H9 (cell line): ENCODE results near the gene TSPEAR. TPM values are rescaled to one million over a fixed set of nuclear protein-coding genes. Genes with fewer than 3 reads are reported as not detected.

Source experiments
- DNase-seq: peaks from one replicate; pipeline ENCODE4 v3.0.0-alpha.2; 2017
- H2AFZ ChIP-seq: one replicate; pipeline ENCODE4 v1.6.1; 2013; ENCODE audit warnings: mild to moderate bottlenecking, low read length, control low read depth, moderate library complexity
- H2AK5ac ChIP-seq: 2 replicates; pipeline ENCODE4 v1.6.1; 2013; ENCODE audit warnings: low read length, control low read depth, mixed read lengths; ENCODE audit not compliant: insufficient read length
- H2BK120ac ChIP-seq: one replicate; pipeline ENCODE4 v1.6.1; 2013; ENCODE audit warnings: low read depth, mild to moderate bottlenecking, low read length, control low read depth, inconsistent platforms; ENCODE audit not compliant: poor library complexity, severe bottlenecking
- H2BK12ac ChIP-seq: 2 replicates; pipeline ENCODE4 v1.6.1; 2013; ENCODE audit warnings: low read length, control low read depth, mixed read lengths, low read depth; ENCODE audit not compliant: insufficient read length
- H2BK15ac ChIP-seq: 2 replicates; pipeline ENCODE4 v1.6.1; 2013; ENCODE audit warnings: low read depth, low read length, control low read depth
- H2BK20ac ChIP-seq: one replicate; pipeline ENCODE4 v1.6.1; 2013; ENCODE audit warnings: low read depth, mild to moderate bottlenecking, low read length, control low read depth, inconsistent platforms; ENCODE audit not compliant: poor library complexity, severe bottlenecking
- H2BK5ac ChIP-seq: 2 replicates; pipeline ENCODE4 v1.6.1; 2013; ENCODE audit warnings: low read length, control low read depth, mixed read lengths; ENCODE audit not compliant: insufficient read length
- H3K14ac ChIP-seq: 2 replicates; pipeline ENCODE4 v1.6.1; 2013; ENCODE audit warnings: low read length, control low read depth; ENCODE audit not compliant: insufficient read depth
- H3K18ac ChIP-seq: 2 replicates; pipeline ENCODE4 v1.6.1; 2013; ENCODE audit warnings: low read depth, mild to moderate bottlenecking, mixed read lengths, low read length, control low read depth; ENCODE audit not compliant: insufficient read length
- H3K23ac ChIP-seq: 2 replicates; pipeline ENCODE4 v1.6.1; 2013; ENCODE audit warnings: low read length, control low read depth, mixed read lengths, low read depth; ENCODE audit not compliant: insufficient read length
- H3K23me2 ChIP-seq: 2 replicates; pipeline ENCODE4 v1.6.1; 2013; ENCODE audit warnings: low read depth, mild to moderate bottlenecking, mixed read lengths, low read length, control low read depth; ENCODE audit not compliant: insufficient read length, poor library complexity, severe bottlenecking
- H3K27ac ChIP-seq: 2 replicates; pipeline ENCODE4 v1.5.1; 2013; ENCODE audit warnings: low read length, control low read depth, mixed read lengths, low read depth; ENCODE audit not compliant: insufficient read length
- H3K27me3 ChIP-seq: 2 replicates; pipeline ENCODE4 v1.6.1; 2013; ENCODE audit warnings: low read length, control low read depth, inconsistent platforms; ENCODE audit not compliant: insufficient read depth
- H3K4ac ChIP-seq: 2 replicates; pipeline ENCODE4 v1.6.1; 2013; ENCODE audit warnings: low read depth, mild to moderate bottlenecking, control low read depth, inconsistent platforms, low read length, moderate library complexity
- H3K4me1 ChIP-seq: 2 replicates; pipeline ENCODE4 v1.6.1; 2013; ENCODE audit warnings: low read length, control low read depth, inconsistent platforms; ENCODE audit not compliant: insufficient read depth
- H3K4me2 ChIP-seq: 2 replicates; pipeline ENCODE4 v1.6.1; 2013; ENCODE audit warnings: low read length, control low read depth, mixed read lengths; ENCODE audit not compliant: insufficient read length, insufficient read depth
- H3K56ac ChIP-seq: 2 replicates; pipeline ENCODE4 v1.6.1; 2013; ENCODE audit warnings: low read depth, mild to moderate bottlenecking, mixed read lengths, low read length, control low read depth; ENCODE audit not compliant: insufficient read length
- H3K79me1 ChIP-seq: 2 replicates; pipeline ENCODE4 v1.6.1; 2013; ENCODE audit warnings: low read depth, mild to moderate bottlenecking, moderate library complexity, low read length, control low read depth, inconsistent platforms; ENCODE audit not compliant: insufficient read depth, poor library complexity, severe bottlenecking
- H3K79me2 ChIP-seq: 2 replicates; pipeline ENCODE4 v1.6.1; 2013; ENCODE audit warnings: low read length, control low read depth, inconsistent platforms; ENCODE audit not compliant: insufficient read depth
- H3K9ac ChIP-seq: 2 replicates; pipeline ENCODE4 v1.6.1; 2013; ENCODE audit warnings: low read length, control low read depth, mixed read lengths; ENCODE audit not compliant: insufficient read length; ENCODE audit errors: extremely low read depth
- H3K9me3 ChIP-seq: one replicate; pipeline ENCODE4 v1.6.1; 2013; ENCODE audit warnings: low read depth, low read length, inconsistent platforms; ENCODE audit not compliant: control insufficient read depth
- H3T11ph ChIP-seq: one replicate; pipeline ENCODE4 v1.6.1; 2013; ENCODE audit warnings: mild to moderate bottlenecking, low read length, control low read depth, inconsistent platforms
- H4K20me1 ChIP-seq: one replicate; pipeline ENCODE4 v1.6.1; 2013; ENCODE audit not compliant: control insufficient read depth, insufficient read length, insufficient read depth
- H4K5ac ChIP-seq: 2 replicates; pipeline ENCODE4 v1.6.1; 2013; ENCODE audit warnings: low read depth, mild to moderate bottlenecking, mixed read lengths, low read length, control low read depth; ENCODE audit not compliant: insufficient read length
- H4K8ac ChIP-seq: replicated peaks from 2 replicates; pipeline ENCODE4 v1.6.1; 2013; ENCODE audit warnings: low read length, control low read depth, mixed read lengths, low read depth; ENCODE audit not compliant: insufficient read length
- H4K91ac ChIP-seq: 2 replicates; pipeline ENCODE4 v1.6.1; 2013; ENCODE audit warnings: low read depth, mild to moderate bottlenecking, moderate library complexity, mixed read lengths, low read length, control low read depth; ENCODE audit not compliant: insufficient read length
- H3K27ac Mint-ChIP-seq, 3 experiments: 2 replicates in 2 of 3; 3 replicates in 1 of 3; pipeline ENCODE4 v1.8.0; 2020 to 2021; ENCODE audit warnings: mixed read lengths in 3 of 3, mild to moderate bottlenecking in 1 of 3, moderate library complexity in 1 of 3
- H3K27me3 Mint-ChIP-seq: 2 replicates; pipeline ENCODE4 v1.8.0; 2021; ENCODE audit warnings: low read depth, mild to moderate bottlenecking, moderate library complexity, mixed read lengths
- H3K36me3 Mint-ChIP-seq, 3 experiments: 2 replicates in 2 of 3; 3 replicates in 1 of 3; pipeline ENCODE4 v1.8.0; 2020 to 2021; ENCODE audit warnings: low read depth in 3 of 3, mixed read lengths in 3 of 3; ENCODE audit not compliant: insufficient read depth in 1 of 3
- H3K4me1 Mint-ChIP-seq, 2 experiments: 2 replicates each; pipeline ENCODE4 v1.8.0; 2020; ENCODE audit warnings: mixed read lengths in 2 of 2
- H3K4me3 Mint-ChIP-seq, 2 experiments: 2 replicates in 1 of 2; 3 replicates in 1 of 2; pipeline ENCODE4 v1.8.0; 2020 to 2021; ENCODE audit warnings: mild to moderate bottlenecking in 2 of 2, mixed read lengths in 2 of 2, moderate library complexity in 1 of 2
- H3K9me3 Mint-ChIP-seq, 2 experiments: 2 replicates in 1 of 2; 3 replicates in 1 of 2; pipeline ENCODE4 v1.8.0; 2020; ENCODE audit warnings: mild to moderate bottlenecking in 2 of 2, mixed read lengths in 2 of 2, moderate library complexity in 1 of 2
- WGBS: extraction: QIAGEN DNeasy Blood & Tissue Kit; methylation state at CpG from one replicate; pipeline ENCODE4 v1.1.7; 2013; ENCODE audit warnings: missing lambda C conversion rate, low lambda C conversion rate, mixed read lengths; ENCODE audit not compliant: insufficient read length; ENCODE audit errors: extremely low coverage; 5-methylcytosine and 5-hydroxymethylcytosine counted together
- total RNA-seq: library from RNA; stranded (reverse); gene quantifications from 2 replicates; pipeline ENCODE4 v1.2.1, GENCODE V29; 2021
- TF ChIP-seq, protein P1 (sequence below): fragments of 200-600 bp; sonication (generic); conservative IDR thresholded peaks from 3 replicates; pipeline ENCODE4 v1.8.0; 2021; ENCODE audit warnings: antibody characterized with exemption, mild to moderate bottlenecking

Gene TSPEAR
- total RNA-seq, 1 experiment from 2014 or later, result 1.3 TPM

DNA sequence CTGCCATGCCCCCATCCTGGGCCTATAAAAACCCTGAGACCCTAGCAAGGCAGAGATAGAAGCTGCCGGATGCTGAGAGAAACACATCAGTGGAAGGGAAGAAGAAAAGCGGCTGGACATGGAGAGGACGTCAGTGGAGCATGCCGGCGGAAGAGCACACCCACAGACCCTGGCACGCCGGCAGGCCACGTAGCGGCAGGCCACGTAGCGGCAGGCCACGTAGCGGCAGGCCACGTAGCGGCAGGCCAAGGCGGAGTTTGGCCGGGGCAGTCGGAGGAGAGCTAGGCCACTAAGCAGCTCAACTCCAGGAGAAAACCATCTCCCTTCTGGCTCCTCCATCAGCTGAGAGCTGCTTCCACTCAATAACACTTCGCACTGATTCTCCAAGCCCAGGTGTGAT lies 221.0 kb downstream of the TSPEAR start:
- Histone ChIP-seq H2AK5ac (no peak overlapping the region), H3K27me3 (no peaks in the 10 kb centered on the region), H3K4ac (no peak overlapping the region), H3K27ac (no peak overlapping the region), H2BK20ac (no peak overlapping the region), H3K14ac (no peak overlapping the region), H4K8ac (no peak overlapping the region), H3K9me3 (peaks cover 24% of the 10 kb centered on the region), H3K23me2 (peaks cover 3% of the 10 kb centered on the region), H3T11ph (no peak overlapping the region), H2BK15ac (no peak overlapping the region), H4K20me1 (no peaks in the 10 kb centered on the region), H3K18ac (no peak overlapping the region), H2BK12ac (no peak overlapping the region), H2BK120ac (no peak overlapping the region), H3K4me1 (no peaks in the 10 kb centered on the region), H4K5ac (no peak overlapping the region), H4K91ac (no peak overlapping the region), H3K79me2 (peaks cover 7% of the 10 kb centered on the region; the same call in 1 of the 2 replicates), H3K79me1 (peaks cover 6% of the 10 kb centered on the region), H3K23ac (no peak overlapping the region), H3K9ac (no peak overlapping the region), H2BK5ac (no peak overlapping the region), H3K56ac (no peak overlapping the region), H3K4me2 (no peak overlapping the region), H2AFZ (no peak overlapping the region)
- Mint-ChIP-seq H3K27ac (no peak overlapping the region), H3K27me3 (peaks cover 2% of the 10 kb centered on the region; the same call in 1 of the 2 replicates), H3K9me3 (peaks cover 28 to 34% of the 10 kb centered on the region in 2 experiments), H3K36me3 (peaks cover 35 to 49% (median 41%) of the 10 kb centered on the region in 3 experiments), H3K4me3 (no peak overlapping the region), H3K4me1 (peaks cover 7 to 12% of the 10 kb centered on the region in 2 experiments; a peak in 3 of 4 replicates)
- WGBS, result no CpG with 5 or more reads among the region's 19 CpGs
- no peak for DNase-seq
- TF ChIP-seq, protein P1, sequence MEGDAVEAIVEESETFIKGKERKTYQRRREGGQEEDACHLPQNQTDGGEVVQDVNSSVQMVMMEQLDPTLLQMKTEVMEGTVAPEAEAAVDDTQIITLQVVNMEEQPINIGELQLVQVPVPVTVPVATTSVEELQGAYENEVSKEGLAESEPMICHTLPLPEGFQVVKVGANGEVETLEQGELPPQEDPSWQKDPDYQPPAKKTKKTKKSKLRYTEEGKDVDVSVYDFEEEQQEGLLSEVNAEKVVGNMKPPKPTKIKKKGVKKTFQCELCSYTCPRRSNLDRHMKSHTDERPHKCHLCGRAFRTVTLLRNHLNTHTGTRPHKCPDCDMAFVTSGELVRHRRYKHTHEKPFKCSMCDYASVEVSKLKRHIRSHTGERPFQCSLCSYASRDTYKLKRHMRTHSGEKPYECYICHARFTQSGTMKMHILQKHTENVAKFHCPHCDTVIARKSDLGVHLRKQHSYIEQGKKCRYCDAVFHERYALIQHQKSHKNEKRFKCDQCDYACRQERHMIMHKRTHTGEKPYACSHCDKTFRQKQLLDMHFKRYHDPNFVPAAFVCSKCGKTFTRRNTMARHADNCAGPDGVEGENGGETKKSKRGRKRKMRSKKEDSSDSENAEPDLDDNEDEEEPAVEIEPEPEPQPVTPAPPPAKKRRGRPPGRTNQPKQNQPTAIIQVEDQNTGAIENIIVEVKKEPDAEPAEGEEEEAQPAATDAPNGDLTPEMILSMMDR, result no peak
